Ramos (cell line): ENCODE results near the gene POLDIP2.
"Not testable (repeated sequence)": the region's sequence is repeated elsewhere in the genome, so short reads cannot be mapped to it uniquely, and the experiment has no call there.

Source experiments
- in situ Hi-C: fragments of 300-500 bp; cut with MboI; formaldehyde crosslinking; loops from one replicate; pipeline ENCODE4 v1.14.3; 2022; ENCODE audit warnings: low sequenced_read_pairs; ENCODE audit not compliant: unreplicated experiment

The POLDIP2 gene

DNA sequence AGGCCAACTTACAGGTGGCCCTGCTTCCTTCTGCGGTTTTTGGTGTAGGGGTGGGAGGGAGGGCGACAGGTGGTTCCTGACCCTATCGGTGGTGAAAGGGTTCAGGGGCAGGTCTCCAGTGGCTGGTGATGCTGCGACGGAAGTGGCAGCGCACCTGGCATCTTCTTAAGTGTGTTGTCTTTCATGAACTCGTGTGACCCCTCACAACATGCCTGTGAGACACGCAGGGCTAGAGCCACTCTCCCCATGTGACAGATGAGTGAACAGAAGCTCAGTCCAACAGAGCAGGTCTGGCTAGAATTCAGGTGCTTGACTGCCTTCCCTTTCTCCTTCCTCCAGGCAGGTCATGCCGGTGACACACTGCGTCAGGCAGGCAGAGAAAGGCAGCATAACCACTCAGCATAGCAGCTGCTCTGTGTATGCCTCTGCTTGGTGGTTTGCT, 13.8 kb downstream of the POLDIP2 start:
- in situ Hi-C loops = no loop called here

DNA sequence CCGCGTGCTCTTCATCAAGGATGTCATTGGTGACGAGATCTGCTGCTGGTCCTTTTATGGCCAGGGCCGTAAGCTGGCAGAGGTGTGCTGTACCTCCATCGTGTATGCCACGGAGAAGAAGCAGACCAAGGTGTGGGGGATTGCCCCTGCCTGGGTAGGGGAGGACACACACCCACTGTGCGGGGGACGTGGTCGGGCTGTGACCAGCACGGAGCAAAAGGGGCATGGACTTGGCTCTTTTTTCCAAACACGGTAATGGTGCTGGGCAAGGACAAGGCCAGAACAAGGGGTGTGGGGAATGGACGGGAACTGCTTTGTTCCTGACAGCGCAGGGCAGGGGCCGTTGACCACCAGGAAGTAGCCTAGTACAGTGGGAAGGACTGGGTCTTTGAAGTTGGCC, 15.0 kb downstream of the POLDIP2 start:
- in situ Hi-C loops = no loop called here

DNA sequence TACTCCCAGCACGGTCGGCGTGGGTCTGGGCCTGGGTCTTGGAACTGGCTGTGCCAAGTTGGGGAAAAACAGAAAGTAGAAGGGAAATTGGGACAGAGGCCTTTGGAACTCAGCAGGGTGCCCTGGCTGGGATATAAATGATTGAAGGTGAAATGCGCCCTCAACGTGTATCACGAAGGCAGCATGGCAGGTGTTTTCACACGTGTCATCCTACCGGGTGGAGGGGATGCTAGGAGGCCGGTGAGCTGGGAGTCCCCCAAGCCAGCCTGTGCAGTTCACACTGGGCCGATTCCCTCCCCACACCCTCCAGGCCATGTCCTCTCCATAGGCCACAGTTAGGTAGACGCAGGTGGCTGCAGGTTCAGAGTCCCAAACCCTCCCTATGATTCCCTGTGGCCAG, 15.8 kb downstream of the POLDIP2 start:
- in situ Hi-C loops = no loop called here

DNA sequence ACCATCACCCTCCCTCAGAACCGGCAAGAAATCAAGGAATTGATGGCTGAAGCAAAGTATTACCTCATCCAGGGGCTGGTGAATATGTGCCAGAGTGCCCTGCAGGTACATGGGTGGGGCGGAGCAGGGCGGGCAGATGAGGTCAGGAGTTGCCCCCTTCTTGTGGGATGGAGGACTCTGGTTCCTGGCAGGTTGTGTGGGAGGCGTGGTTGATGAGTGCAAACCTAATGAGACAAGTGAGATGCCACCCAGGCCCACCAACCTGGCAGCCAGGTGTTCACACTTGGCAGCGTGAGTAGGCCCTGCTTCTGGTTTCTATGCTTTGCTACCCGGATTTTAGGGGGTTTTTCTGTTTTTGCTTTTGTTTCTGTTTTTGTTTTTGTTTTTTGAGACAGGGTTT, 17.0 kb downstream of the POLDIP2 start:
- in situ Hi-C loops = no loop called here

DNA sequence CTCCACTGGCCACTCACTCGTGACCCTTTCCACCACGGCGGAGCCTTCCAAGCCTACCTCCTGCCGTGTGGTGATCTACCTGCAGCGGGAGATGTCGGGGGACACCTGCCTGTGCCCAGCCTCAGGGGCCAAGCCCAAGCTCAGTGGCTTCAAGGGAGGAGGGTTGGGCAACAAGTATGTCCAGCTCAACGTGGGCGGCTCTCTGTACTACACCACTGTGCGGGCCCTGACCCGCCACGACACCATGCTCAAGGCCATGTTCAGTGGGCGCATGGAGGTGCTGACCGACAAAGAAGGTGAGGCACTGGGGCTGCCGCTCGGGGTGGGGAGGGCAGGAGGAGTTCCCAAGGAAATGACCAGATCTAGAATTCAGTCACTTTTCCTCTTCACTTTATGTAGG, 17.9 kb downstream of the POLDIP2 start:
- in situ Hi-C loops = no loop called here

DNA sequence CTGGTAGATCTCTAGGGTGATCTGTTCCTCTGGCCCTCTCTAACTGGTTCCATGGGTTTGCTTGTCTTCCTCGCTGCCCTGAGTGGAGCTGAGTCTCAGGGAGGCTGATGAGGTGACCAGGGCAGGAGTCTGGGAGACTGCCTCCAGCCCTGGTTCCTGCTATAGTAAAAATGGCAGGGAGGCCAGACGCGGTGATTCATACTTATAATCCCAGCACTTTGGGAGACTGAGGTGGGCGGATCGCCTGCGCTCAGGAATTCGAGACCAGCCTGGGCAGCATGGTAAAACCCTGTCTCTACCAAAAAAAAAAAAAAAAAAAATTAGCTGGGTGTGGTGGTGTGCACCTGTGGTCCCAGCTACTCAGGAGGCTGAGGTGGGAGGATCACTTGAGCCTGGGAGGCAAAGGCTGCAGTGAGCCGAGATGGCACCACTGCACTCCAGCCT, 18.5 kb downstream of the POLDIP2 start:
- in situ Hi-C loops = not testable (repeated sequence)

DNA sequence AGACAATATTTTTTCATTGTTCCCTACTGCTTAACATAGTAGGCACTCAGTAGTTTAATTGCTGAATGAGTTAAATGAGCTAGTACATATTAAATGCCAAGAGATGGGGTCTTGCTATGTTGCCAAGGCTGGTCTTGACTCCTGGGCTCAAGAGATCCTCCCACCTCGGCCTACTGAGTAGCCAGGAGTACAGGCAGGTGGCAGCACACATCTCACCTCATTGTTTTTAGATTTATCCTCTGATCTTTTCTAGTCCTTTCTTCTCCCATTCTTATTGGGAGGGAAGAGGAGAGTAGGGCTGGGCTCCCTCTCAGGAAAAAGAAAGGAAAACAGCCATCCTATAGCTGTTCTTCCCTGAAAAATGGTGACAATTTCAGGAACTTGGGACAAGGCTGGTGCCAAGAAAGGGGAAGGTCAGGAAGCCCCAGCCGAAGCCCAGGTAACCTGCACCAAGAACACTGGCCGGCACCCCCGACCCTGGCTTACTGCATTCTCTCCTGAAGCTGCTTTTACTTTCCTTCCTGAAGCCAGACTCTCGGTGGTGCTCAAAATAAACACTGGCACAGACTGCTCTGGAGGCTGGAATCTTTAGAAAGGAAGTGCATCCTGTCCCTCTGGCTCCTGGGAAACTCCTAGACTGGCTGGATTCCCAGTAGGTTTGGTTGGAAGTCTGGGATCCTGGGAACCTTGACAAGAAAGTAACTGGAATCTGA, 19.1 kb downstream of the POLDIP2 start:
- in situ Hi-C loops = no loop called here

DNA sequence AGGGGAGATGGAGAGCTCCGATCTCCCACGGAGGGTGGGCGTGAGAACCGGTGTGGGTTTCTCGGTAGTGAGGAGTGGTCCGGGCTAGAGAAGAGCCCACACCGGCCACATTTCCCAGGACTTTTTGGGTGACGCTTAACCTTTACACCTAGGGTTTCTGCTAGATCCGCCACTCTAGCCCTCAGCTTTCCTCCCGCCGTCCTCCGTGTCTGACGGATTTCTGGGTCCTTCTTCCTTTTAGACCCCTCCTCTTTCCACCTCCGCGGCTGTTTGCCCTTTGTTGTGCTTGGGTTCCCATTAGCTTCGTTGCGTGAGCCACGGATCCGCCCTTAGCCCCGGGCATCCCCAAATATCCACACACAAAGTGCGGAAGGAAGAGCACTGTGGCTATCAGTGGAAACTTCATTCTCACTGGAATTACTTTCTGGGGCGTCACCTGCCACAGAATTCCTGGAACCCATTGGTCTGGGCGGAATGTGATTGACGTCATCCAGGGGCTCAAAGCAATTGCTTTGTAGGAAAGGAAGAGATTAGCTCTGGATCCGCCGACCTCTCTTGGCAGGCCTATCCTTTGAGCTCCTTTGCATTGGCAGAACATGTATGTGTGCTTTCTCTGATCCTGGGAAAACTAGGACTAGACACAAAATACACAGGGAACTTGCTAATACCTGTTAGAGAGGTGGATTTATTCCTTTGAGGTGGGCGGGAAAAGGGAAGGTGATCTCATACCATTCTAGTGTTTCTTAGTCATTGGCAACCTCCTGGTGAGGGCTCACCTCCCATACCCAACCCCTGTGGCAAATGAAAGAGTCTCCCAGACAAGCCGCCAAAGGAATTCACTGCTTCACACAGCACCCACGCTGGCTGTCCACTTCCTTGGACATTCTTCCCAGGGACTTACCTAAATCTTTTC, 21.1 kb downstream of the POLDIP2 start:
- in situ Hi-C loops = no loop called here

DNA sequence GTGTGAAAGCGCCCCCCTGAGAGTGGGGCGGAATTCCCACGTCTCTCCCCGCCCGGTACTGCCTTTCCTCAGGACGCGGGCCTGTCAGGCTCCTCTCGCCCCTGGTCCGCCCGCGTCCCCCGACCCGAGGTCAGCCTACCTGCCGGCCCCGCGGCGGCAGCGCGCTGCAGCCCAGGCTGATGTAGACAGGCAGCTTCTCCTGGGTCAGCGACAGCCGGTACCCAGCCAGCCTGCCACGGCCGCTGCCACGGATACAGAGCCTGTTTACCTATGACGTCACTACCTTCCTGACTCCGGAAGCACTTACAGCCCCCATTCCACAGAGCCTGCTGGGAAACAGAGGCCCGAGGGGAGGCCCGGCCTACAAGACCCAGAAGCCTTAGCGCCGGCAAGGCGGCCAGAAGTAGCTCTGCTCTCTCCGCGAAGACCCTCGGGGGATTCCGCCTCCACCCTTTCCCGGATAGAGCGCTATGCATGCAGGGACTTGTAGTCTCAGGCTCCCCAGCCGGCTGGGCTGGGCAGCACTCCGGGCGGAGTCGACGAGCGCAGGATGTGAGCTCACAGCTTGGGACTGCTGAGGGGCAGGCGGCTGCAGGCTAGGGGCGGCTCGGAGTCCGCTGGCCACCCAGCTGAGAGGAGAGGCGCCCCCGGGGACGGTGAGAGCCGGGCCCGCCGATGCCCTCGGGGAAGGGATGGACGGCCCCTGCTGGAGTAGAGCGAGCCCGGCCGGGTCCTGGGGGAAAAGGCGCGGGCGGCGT, 21.9 kb downstream of the POLDIP2 start, which contains the start of the genes IFT20 and TNFAIP1:
Gene IFT20 (minus strand): TSS at position 272 of the 758 bp plus-strand sequence. CDS start 3,487 bp downstream, outside the sequence.
Gene TNFAIP1 (plus strand): TSS at position 561 of the 758 bp plus-strand sequence. CDS start 3,761 bp downstream, outside the sequence.
- in situ Hi-C loops = no loop called here

DNA sequence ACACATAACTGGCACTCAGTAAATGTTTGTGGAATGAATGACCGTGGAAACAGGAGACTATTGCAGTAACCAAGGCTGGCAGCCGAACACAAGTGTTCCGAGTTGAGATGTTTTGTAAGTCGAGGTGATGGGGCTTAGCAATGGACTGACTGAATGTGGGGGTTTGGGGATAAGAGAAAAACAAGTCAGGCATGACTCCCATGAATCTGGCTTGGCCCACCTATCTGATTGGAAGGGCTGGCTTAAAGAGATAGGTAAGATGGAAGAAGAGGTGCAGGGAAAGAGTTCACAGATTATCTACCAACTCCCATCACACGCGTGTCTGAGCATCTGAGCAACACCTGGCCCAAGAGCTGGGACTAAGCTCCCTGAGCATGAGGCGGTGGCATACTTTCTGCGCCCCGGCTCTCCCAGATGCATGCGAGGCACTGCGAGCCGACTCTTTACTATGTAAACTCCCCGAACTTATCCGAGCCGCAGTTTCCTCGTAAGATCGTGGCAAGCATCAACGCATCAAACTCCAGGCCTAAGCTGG, 22.6 kb downstream of the POLDIP2 start:
- in situ Hi-C loops = no loop called here

DNA sequence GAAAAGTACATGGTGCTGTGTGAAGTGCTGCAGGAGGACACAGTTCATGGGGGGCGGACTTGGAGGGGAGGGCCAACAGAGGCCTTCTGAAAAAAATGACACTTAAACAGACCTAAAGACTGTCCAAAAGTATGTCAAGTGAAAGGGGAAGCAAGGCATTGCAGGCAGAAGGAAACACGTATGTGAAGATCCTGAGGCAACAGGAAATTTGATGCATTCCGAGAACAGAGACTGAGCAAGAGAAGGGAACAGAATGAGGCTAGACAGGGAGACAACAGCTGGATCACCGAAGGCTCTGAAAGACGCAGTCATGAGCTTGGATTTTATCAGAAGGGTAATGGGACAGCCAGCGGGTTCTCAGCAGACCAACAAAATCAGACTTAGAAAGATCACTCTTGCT, 23.2 kb downstream of the POLDIP2 start:
- in situ Hi-C loops = no loop called here

DNA sequence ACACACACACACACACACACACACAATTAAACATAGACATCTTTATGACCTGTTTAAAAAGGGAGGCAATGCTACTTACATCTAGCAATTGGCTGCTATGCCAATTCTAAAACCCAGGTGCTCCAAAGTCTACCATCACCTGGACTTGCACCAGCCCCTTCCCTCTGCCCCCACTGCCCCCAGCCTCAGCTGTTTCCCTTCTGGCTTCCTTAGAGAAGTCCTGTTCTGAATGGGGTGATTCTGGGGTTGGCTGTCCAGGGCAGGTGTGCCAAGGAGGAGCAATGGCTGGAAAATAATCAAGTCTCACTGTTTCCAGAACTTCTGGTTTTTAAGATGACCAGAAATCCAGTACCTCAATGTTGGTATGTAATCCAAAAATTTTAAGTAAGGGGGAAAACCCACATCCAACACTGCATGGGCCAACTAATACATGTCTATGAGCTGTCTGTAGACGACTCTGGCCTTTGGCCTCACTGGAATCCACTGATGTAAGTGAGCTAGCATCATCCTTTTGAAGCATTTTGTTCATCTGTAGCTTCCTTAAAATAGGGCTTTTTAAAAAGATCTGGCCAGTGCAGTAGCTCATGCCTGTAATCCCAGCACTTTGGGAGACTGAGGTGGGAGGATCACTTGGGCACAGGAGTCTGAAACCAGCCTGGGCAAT, 24.1 kb downstream of the POLDIP2 start:
- in situ Hi-C loops = no loop called here

DNA sequence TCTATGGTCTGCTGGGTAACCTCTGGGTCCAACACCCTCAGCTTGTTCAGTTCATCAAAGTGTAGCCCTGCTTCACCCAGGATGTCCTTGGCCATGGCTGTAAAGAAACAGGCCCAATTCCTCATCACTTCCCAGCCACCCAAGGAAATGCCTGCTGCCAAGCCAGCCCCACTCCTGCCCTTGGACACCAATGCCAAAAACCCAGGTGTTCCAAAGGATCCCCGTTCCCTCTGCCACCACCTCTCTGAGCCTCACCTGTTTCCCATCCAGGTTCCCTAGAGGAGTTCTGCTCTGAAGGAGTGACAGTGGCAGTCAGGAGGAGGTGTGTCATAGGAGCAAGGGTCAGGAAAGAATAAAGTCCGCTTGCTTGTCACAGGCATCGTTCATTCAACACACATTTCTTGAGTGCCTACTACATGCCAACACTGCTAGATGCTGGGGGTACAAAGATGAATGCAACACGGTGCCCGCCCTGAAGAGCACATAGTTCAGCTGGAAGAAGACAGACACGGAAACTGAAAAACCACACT, 25.4 kb downstream of the POLDIP2 start:
- in situ Hi-C loops = no loop called here

DNA sequence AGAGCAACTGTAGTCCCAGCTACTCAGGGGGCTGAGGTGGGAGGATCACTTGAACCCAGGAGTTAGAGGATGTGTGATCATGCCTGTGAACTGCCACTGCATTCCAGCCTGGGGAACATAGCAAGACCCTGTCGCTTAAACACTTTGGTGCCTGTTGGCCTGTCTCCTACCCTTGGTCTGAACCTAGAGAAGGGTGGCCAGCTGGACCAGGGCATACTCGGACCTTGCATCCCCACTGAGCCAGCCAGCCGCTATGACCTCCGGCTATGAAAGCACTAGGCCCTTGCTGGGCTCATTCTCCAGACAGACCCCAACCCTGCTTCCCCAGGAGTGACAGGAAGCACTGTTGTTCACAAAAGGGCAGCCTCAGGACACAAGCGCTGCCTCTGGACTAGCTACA, 26.7 kb downstream of the POLDIP2 start:
- in situ Hi-C loops = no loop called here

DNA sequence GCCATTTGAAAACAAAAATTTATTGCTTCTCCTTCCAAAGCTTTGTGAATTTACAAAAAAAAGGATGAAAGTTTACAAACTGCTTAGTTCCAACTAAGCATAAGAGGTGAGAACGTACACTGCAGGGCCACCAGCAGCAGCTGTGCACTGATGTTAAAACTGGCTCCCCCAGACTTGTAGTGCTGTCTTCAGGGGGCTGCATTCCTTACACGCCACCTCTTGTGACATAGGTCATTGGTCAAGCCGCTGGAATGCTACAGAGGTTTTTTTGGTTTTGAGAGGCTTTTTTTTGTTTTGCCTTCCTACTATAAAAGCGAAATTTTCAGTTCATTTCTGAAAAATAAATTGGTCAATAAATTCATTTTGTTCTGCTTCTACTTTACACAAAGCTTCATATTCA, 29.0 kb downstream of the POLDIP2 start:
- in situ Hi-C loops = no loop called here

DNA sequence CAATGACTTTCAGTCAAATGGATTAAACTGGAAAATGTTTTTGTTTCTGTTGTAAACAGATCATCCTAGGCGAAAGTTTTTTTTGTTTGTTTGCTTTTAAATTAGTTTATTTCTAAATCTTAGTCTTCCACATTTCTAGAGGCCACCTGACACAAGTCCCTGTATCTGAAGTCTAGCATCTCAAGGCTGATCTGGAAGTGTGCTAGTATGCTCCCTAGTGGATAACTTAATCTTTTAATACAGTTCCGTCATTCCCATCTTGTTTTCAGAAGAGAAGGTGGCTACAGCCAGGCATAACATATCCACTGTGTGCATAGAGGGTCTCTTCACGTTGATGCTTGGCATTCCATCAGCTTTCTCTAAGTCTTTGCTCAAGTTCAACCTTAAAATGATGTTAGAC, 29.6 kb downstream of the POLDIP2 start:
- in situ Hi-C loops = no loop called here

DNA sequence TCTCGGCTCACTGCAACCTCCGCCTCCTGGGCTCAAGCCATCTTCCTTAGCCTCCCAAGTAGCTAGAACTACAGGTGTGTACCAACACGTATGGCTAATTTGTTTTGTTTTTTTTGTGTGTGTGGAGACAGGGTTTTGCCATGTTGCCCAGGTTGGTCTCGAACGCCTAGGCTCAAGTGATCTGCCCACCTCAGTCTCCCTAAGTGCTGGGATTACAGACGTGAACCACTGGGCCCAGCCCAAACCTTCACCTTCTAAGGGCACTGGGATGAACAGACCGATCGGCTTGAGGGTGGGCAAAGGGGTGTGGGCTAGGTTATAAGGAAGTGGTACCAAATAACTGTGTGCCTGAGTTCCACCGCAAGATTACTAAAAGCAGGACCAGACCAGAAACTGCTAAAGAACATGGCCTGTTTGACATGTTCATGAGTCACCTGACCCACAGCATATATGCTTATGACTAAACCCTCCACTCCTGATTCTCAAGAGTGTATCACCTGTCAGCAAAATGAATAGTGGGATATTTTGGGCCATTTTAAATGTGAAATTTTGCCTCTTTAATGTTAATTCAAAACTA, 30.2 kb downstream of the POLDIP2 start:
- in situ Hi-C loops = no loop called here

DNA sequence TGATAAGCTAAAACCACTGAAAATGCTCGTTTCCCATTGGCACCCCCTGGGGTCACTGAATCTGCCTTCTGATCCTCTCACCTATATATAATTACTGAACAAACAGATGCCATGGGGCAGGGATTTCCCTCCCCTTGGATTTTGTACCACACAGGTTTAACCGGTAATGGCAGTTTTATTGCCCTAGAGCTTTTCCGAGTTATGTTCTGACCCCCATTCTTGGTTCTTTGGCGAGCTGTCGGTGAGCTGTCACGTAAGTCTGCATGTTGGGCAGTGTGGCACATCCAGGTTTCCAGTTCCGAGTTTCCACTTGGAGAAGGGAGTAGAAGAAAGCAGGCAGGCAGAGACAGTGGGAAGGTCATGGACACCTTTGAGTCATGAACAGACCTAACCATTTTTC, 31.2 kb downstream of the POLDIP2 start:
- in situ Hi-C loops = no loop called here

DNA sequence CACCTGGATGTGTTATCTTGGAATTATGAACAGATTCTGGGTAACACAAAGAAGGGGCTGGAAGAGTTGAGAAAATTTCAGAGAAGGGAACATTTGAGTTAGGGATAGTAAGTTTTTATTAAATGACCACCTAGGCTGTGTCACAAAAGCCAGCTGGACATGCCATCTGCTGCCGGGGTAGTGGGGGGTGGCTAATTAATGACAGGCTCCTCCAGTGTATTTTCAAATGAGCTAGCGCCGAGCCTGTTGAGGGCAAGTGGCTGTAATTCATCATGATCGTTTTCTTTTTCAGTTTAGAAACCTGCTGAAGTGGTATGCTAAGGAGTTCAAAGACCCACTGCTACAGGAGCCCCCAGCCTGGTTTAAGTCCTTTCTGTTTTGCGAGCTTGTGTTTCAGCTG, 32.1 kb downstream of the POLDIP2 start:
- in situ Hi-C loops = no loop called here
